Stimulated activated naive CD8-positive, alpha-beta T cell treated with anti-CD3 and anti-CD28 coated beads, Interleukin-15, Interleukin-2, amounts not matched to agents 100 U/mL and 50 U/mL, for 24 hours (primary cell): ENCODE data around the gene INCENP.
"Not testable (repeated sequence)": the region's sequence is repeated elsewhere in the genome, so short reads cannot be mapped to it uniquely, and the experiment has no call there.

ENCODE experiments used
- ATAC-seq: fragments of 150-1000 bp; cut with Tn5 transposase; one replicate; pipeline ENCODE4 v1.10.0; 2021
- DNase-seq: peaks from one replicate; pipeline ENCODE4 v3.0.0; 2021

INCENP gene

GRCh38 chr11:62123669-62124185 is at the start of gene INCENP:
Gene INCENP, plus strand, starts transcription at chr11:62124011. Its CDS starts 4,151 bp downstream, at chr11:62128162.
- ATAC-seq, result peak; percentile 99

GRCh38 chr11:62075438-62075837 is 48.4 kb upstream of the INCENP start:
- DNase-seq (no peak), ATAC-seq (no peak)

More at GRCh38 chr11:62123669-62124185, at the start of gene INCENP:
- peak; percentile 93 for DNase-seq

- DNase-seq (no peak), ATAC-seq (no peak)
Observed at GRCh38 chr11:62077132-62077531, 46.7 kb upstream of the INCENP start.

GRCh38 chr11:62081378-62082291 is 42.2 kb upstream of the INCENP start:
- ATAC-seq, result peak; percentile 69

GRCh38 chr11:62082292-62082657 is 41.5 kb upstream of the INCENP start:
- ATAC-seq (no peak), DNase-seq (no peak)

More at GRCh38 chr11:62081378-62082291, 42.2 kb upstream of the INCENP start:
- DNase-seq, result peak; percentile 85

GRCh38 chr11:62084801-62085200 is 39.0 kb upstream of the INCENP start:
- ATAC-seq, DNase-seq: not testable (repeated sequence)

- DNase-seq (no peak), ATAC-seq (no peak)
Observed at GRCh38 chr11:62087694-62088093, 36.1 kb upstream of the INCENP start.

- DNase-seq, result no peak
- ATAC-seq, result no peak
Observed at GRCh38 chr11:62088331-62088933, 35.4 kb upstream of the INCENP start.

GRCh38 chr11:62103141-62103540 is 20.7 kb upstream of the INCENP start:
- ATAC-seq (no peak), DNase-seq (no peak)

- DNase-seq, result no peak
- no peak for ATAC-seq
Observed at GRCh38 chr11:62103986-62104385, 19.8 kb upstream of the INCENP start.

- peak; percentile 38 for ATAC-seq
- DNase-seq, result no peak
Observed at GRCh38 chr11:62104816-62105653, 18.8 kb upstream of the INCENP start.

- ATAC-seq (no peak), DNase-seq (no peak)
Observed at GRCh38 chr11:62105667-62106191, 18.1 kb upstream of the INCENP start.

- ATAC-seq (no peak), DNase-seq (no peak)
Observed at GRCh38 chr11:62108017-62108750, 15.6 kb upstream of the INCENP start.

GRCh38 chr11:62108971-62109404 is 14.8 kb upstream of the INCENP start:
- no peak for ATAC-seq
- no peak for DNase-seq

GRCh38 chr11:62115085-62115694 is 8.6 kb upstream of the INCENP start:
- no peak for DNase-seq

GRCh38 chr11:62116451-62116850 is 7.4 kb upstream of the INCENP start:
- ATAC-seq, result no peak

More at GRCh38 chr11:62115085-62115694, 8.6 kb upstream of the INCENP start:
- ATAC-seq, result no peak

GRCh38 chr11:62119569-62119968 is 4.2 kb upstream of the INCENP start:
- no peak for ATAC-seq
- DNase-seq, result no peak

More at GRCh38 chr11:62116451-62116850, 7.4 kb upstream of the INCENP start:
- DNase-seq, result no peak

GRCh38 chr11:62120001-62120400 is 3.8 kb upstream of the INCENP start:
- ATAC-seq (no peak), DNase-seq (no peak)

GRCh38 chr11:62120431-62120830 is 3.4 kb upstream of the INCENP start:
- ATAC-seq (no peak), DNase-seq (no peak)

- ATAC-seq (no peak), DNase-seq (no peak)
Observed at GRCh38 chr11:62122076-62122475, 1.7 kb upstream of the INCENP start.
